Lower leg skin (tissue), 3 donors: ENCODE data around the gene SUFU.

Experiments
- CTCF ChIP-seq, 3 donors: fragments of 450-650 bp; IDR thresholded peaks; one replicate each; pipeline ENCODE4 v1.5.1; 2016; ENCODE audit warnings: antibody characterized with exemption in 3 of 3, mild to moderate bottlenecking in 3 of 3, moderate library complexity in 2 of 3
- POLR2A ChIP-seq, 2 donors: fragments of 450-650 bp; IDR thresholded peaks; one replicate each; pipeline ENCODE4 v1.6.1; 2016 to 2017; ENCODE audit warnings: antibody characterized with exemption in 2 of 2, mild to moderate bottlenecking in 1 of 2, moderate library complexity in 1 of 2

GRCh38 chr10:102479651-102480050, 24.1 kb upstream of the SUFU start:
- no peak for TF ChIP-seq CTCF (IDR thresholded peaks at IDR 0.05)
- TF ChIP-seq POLR2A (IDR thresholded peaks at IDR 0.05), result no peak
